ENCODE data around the gene SIPA1.

SIPA1 gene

DNA sequence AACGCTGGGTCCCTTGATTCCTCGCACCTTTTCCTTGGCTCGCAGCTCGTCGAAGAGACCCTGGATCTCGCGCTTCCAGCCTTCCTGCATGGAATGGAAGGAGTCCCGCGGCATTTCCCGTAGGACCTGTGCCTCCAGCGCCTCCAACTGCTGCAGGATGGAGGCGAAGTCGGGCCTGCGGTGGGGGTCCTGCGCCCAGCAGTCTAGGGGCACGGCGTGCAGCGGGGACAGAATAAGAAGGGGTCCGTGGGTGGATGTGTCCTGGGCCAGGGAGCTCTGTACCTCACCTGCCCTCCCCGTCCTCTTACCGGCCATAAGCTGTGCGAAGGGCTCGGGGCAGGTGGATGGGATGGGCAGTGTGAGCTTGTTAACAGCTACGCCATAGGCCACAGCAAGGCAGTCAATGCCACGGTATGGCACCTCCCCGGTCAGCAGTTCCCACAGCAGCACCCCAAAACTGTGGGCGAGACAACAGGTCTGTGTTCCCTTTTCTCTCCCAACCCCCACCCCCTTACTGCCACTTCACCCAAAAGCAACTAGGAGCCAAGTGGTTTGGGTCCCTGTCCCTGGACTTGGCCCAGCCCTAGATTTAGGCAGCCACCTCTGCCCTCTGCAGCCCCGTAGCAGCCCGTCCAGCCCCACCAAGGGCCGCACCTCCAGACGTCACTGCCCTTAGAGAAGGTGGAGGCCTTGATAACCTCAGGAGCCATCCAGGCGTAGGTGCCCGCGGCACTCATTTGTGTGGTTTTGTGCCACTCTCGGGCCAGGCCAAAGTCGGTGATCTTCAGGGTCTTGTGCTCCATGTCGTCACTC, 30.1 kb upstream of the SIPA1 start:
- DNase-seq: no peak

DNA sequence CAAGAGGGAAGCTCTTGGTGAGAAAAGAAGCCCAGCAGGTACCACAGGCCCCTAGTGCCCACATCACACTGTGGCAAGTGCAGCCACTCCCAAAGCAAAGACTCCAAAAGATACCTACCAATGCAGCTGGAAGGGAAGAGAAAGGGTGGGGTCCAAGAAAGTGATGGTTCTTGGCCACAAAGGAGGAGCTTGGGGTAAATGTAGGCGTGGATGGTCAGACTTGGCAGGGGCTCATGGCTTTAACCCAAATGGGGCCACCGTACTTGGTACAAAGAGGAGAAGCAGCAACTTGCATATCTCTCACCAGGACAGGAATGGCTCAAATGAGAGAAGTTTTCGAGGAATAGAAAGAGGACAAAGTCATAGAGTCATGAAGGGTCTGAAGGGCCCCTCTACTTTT, 28.7 kb upstream of the SIPA1 start:
- no peak for DNase-seq

DNA sequence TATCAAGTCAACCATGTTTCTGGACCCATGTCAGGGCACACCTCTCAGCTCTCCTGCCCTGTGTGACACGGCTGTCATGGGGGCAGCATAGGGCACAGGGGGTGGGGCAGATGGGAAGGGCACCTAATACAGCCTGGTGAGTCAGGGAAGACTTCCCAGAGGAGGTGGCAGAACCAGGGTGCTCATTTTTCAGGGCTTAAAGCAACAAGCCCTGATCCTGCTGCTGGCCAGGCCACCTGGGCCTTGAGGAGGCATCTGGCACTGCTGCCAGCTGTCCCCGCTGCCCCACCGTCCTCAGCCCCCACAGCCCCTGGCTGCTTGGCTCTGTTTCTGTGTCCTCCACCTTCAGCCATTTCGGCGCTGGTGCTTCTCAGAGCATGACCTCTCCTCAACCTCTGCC, 28.2 kb upstream of the SIPA1 start:
- no peak for DNase-seq

DNA sequence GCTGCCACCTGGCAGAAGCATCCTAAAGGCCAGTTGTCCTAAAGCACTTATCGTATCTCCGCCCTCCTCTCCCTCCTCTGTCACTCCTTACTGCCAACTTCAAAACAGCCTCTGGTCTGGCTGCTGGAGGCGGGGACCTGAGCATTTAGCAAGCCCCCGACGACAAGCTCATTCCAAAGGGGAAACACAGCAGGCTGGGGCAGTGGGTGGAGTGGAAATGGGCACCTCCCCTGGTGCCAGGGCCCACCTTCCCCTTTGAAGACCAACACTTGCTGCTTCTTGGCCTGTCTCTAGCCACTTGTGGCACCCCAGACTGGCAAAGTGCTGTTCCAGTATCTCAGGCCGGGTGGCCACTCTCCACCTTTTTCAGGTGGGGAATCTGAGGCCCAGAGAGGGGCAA, 27.5 kb upstream of the SIPA1 start:
- no peak for DNase-seq

DNA sequence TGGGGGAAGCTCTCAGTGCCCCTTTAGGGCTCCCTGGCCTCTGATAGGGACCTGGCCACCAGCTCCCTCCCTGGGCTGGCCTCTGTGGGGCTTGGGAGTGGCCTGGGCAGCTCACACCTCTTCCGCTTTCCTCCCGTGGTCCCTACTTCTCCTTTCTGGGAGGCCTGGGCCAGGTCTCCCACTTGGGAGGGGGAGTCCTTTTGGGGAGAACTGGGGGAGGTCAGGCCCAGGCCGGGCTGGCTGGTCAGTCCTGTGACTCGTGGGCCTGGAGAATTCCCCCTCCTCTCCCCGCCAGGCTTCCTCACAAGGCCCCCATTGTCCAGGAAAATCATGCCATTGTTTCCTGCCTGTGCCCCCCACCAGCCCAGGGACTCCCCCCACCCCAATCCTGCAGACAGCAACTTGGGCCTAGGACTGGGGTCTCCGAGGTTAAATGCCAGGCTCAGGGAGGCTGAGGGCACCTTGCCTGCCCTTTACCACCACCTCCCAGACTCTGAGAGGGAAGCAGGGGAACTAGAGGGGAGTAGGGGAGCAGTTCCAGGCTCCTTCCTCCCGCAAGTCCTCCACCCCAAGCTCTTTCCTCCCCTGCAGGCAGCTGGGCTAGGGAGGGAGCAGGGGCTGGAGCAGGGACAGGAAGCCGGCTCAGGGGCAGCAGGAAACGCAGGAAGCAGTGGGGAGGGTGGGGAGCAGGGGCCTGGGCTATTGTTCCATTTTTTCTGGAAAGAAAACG, 26.7 kb upstream of the SIPA1 start:
- no peak for DNase-seq

DNA sequence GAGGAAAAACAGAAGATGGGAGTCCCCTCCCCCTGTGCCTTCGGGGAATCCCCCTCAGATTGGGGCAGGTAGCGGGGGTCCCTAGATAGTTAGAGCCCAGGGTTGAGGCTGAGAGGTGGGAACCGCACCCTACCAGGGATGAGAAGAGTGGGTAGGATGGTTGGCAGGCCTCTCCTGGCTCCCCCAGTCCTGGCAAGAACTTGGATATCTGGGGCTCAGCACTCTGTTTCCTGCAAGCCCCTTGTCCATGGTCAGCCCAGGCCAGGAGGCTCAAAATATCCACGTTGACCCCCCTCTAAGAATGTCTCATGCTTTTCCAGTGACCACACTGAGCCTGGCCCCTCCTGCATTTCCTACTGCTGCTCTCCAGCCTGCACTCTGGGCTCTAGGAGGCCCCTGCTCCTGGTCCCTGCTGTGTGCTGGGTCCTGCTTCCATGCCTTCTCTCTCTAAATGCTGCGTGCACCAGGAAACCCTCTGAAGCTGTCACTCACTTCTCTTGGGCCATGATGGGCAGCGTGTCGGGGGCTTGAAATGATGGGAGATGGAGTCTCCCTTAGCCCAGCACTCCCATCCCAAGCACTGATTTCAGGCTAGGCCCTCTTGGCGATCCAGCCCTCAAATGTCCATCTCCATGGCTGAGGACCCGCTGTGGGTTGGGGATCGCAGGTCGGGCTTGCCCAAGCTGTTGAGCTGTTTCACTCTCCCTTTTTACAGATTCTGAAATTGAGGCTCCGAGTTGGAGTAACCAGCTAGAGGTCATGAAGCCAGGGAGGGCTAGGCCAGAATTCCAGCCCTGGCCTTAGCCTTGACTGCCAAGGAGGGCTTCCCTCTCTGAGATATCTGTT, 25.9 kb upstream of the SIPA1 start:
- DNase-seq: no peak

DNA sequence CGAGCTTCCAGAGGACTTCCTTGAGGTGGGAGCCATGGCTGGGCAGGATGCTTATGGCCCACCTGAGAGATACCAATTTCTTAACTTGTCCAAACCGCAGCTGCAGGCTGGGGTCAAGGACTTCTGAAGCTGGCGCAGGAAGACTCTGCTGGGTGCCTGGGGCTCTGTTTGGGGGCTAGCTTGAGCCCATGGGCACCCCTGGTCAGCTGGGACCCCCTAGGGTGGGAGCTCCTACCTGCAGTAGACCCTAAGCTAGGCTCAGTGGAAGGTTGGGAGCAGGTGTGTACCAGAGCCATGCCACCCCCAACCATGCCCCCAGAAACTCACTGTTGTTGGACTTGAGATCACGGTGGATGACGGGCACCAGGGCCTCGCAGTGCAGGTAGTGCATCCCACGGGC, 25.2 kb upstream of the SIPA1 start:
- DNase-seq: no peak

DNA sequence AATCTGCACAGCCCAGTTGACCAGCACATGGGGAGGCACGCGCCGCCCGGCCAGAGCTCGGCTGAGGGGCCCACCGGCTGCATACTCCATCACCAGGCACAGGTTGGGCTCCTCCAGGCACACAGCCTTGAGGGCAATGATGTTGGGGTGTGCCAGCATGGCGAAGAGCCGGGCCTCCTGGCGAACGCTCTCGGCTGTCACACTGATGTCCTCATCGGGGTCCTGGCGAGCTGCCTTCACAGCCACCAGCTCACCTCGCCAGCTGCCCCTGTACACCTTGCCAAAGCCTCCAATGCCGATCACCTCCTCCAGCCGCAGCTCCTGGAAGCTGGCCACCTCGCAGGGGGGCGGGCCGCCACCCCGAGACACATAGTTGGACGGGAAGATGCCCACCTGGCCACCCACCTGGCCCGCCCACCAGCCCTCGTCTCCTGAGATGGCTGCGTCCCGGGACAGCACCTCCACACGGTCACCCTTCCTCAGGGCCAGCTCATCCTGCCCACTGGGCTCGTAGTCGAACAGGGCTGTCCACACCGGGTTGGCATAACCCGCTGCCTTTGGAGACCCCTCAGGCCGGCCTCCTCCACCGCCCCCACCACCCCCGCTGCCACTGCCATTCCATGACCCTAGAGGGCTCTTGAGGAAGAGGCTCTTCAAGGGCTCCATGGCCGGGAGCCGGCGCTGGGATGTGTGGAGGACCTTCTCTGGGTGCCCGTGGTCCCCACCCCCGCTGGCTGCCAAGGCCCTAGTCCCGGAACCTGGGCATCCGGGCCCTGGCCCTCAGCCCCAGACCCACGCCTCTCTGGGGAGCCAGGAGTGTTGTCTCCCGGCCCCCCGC, 24.6 kb upstream of the SIPA1 start:
- DNase-seq: no peak

DNA sequence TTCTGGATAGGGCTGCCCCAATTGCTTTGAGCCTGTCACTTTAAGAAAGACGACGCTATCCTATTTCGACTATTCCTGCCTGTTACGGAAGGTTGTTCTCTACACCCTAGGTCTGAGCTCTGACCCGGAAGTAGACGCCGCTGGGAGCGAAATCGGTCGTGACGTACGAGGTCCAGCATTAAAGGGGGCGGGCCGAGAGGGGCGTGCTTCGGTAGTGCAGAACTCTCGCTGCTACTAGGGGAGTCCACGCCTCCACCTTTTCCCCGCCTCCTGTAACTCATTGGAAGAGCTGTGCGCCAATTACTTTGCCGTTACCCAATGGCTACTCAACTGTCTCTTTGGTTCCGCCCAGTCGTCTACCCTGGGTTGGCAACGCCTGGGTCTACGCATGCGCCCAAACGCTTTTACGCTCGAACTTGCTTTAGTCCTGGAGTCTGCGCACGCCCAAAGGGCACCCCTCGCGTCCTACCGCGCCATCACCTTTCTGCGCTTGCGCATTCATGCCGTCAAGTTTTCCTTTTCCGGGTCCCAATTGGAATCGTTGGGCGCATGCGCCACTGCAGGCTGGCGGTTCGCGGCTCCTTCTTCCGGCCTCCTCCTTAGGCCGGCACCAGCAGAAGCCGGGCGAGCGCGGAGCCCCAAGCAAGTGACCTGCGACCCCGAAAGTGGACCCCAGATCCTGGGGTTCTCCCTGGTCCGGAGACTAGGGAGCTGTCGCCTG, 22.5 kb upstream of the SIPA1 start, which contains the start of gene PCNX3:
PCNX3 (plus strand) TSS at position 548 of the 721 bp plus-strand sequence. CDS start 536 bp downstream, outside the sequence.
- DNase-seq: peak; percentile 99

DNA sequence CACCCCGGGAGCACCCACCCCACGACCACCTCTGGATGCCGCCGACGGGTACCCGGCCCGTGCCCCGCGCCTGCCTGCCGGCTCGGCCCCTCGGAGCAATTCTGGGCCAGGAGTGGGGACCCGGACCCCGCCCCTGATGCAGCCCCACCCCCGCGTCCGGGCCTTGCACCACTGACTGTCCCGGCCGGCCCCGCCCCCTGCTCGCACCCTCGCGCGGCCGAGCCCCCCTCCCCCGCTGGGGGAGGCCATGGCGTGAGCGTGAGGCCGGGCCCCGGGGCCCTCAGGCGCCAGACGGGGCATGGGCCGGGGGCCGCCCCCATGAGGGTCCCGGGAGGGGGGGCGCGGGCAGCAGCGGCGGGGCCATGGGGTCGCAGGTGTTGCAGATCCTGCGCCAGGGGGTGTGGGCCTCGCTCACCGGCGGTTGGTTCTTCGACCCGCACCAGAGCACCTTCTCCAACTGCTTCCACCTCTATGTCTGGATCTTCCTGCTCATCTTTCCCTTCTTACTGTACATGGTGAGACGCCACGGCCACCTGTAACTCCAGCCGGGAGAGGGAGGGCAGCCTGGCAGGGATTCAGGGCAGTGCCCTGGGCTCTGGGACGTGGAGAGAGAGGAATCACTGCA, 21.8 kb upstream of the SIPA1 start:
- DNase-seq: peak; percentile 49

DNA sequence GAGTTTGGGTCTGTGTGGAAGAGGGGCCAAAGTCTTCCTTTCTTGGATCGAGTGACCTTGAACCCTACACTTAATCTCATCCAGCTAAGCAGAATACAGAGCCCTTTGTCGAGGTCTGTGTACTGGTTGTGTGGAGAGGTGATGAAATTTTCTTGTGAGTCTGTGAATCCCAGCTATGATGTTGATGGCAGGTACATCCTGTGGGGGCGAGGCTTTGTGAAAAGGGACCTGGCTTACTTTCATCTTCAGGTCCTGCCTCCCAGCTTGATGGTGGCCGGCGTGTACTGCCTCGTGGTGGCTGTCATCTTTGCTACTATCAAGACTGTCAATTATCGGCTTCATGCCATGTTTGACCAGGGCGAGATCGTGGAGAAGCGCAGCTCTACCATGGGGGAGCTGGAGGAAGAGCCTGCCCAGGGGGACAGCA, 21.3 kb upstream of the SIPA1 start:
- DNase-seq: no peak

DNA sequence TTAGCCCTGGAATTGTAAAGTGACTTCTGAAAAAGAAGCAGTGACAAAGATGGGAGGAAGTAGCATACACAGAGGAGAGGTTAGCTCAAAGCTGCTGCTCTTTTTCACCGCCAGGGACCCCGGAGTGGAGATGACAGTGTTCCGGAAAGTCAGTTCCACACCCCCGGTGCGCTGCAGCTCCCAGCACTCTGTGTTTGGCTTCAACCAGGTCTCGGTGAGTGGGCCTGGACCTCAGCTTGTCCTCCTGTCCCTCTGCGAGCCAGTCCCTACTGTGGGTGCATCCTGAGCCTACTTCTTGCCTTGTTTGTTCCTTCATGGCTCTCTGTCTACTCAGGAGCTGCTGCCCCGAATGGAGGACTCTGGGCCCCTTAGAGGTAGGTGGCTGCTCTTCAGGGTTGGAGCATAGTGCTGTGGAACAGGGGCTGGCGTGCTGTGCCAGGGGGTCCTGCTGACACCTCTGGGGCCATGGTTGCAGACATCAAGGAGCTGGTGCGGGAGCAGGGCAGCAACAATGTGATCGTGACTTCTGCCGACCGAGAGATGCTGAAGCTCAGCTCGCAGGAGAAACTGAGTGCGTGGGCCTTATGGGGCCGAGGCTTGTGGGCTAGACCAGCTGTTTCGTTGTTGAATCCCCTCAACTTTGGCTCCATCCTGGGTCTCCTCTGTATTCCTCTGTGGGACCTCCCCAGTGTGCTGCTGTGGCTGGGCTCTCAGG, 20.6 kb upstream of the SIPA1 start:
- no peak for DNase-seq

DNA sequence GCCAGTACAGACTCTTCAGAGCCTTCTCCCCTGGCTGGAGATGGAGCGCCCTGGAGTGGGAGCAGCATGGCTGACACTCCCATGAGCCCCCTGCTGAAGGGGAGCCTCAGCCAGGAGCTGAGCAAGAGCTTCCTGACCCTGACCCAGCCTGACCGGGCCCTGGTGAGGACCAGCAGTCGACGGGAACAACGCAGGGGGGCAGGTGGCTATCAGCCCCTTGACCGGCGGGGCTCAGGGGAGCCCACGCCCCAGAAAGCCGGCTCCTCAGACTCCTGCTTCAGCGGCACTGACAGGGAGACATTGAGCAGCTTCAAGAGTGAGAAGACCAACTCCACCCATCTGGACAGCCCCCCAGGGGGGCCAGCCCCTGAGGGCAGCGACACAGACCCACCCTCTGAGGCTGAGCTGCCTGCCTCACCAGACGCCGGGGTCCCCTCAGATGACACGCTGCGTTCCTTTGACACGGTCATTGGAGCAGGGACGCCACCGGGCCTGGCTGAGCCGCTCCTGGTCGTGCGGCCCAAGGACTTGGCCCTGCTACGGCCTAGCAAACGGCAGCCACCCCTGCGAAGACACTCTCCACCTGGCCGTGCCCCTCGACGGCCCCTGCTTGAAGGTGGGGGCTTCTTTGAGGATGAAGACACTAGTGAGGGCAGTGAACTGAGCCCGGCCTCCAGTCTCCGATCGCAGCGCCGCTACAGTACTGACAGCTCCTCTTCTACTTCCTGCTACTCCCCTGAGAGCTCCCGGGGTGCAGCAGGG, 19.7 kb upstream of the SIPA1 start:
- no peak for DNase-seq

DNA sequence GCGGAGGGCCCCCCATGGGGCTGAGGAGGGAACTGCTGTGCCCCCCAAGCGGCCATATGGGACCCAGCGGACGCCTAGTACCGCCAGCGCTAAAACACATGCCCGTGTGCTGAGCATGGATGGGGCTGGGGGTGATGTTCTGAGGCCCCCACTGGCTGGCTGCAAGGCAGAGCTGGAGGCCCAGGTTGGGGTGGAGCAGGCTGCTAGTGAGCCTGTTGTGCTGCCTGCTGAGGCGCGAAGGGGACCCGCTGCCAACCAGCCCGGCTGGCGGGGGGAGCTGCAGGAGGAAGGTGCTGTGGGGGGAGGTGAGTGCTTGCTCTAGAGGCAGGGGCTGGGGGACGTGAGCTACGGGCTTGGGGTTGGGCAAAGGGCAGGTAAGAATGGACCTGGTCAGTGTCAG, 19.1 kb upstream of the SIPA1 start:
- no peak for DNase-seq

DNA sequence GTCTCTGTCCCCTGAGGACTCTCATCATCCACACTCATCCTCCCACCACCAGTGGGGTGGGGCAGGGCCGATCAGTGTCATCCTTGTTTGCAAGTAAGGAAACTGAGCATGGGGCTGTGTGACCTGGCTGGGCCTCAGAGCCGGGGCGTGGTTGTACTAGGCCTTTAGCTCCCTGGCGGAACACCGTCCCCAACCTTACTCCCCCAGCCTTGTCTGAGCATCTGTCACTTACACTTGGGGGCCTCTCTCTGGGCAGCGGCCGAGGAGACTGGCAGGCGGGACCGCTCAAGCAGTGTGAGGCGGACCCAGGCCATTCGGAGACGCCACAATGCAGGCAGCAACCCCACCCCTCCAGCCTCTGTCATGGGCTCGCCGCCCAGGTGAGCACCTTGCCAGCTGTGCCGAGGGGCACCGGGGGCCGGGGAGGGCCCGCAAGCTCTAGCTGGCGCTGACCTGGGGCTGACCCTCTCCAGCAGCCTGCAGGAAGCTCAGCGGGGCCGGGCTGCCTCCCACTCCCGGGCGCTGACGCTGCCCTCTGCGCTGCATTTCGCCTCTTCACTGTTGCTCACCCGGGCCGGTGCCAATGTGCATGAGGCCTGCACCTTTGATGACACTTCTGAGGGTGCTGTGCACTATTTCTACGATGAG, 18.5 kb upstream of the SIPA1 start:
- no peak for DNase-seq

DNA sequence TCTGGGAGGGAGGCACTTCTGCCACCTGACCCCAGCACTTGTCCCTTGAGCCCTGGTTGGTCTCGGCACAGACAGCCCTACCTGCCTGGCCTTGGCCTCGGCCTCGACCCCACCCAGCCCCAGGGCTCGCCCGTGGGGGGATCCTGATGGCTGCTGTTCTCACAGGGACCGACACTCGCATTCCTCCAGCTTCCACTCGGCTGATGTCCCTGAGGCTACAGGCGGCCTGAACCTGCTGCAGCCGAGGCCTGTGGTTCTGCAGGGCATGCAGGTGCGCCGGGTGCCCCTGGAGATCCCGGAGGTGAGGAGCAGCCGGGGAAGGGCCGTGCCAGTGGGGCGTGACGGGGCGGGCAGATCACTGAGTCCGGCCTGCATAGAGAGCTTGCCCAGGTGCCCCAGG, 17.2 kb upstream of the SIPA1 start:
- no peak for DNase-seq

DNA sequence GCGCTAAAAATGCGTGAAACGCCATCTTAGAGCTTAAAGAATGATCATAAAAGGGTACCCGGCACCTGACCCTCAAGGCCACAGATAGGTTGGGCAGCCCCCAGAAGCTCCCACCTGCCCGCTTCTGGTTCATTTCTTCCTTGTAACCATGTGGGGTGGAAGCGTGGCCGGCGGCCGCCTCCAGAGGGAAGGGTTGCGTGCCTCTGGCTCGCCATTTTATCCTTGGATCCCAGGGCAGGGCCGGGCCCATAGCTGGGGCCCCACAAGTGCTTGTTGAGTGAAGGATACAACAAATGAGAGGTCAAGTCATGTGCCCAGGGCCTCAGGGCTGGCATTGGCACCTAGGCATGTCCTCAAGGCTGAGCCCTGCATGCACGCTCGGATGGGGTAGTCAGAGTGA, 16.4 kb upstream of the SIPA1 start:
- no peak for DNase-seq

DNA sequence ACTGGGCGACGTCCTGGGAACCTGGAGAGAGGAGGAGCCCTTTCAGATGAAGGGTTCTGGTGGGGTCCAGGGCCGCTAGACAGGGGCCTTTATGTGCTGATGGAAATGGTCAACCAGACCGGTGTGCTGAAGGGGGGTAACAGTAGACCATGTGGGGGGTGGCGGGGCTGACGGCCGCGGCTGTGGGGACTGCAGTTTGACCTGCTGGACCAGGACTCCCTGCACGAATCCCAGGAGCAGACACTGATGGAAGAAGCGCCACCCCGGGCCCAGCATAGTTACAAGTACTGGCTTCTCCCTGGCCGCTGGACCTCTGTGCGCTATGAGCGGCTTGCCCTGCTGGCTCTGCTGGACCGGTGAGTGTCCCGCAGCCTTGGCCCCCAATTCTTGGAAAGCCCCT, 15.9 kb upstream of the SIPA1 start:
- DNase-seq: no peak

DNA sequence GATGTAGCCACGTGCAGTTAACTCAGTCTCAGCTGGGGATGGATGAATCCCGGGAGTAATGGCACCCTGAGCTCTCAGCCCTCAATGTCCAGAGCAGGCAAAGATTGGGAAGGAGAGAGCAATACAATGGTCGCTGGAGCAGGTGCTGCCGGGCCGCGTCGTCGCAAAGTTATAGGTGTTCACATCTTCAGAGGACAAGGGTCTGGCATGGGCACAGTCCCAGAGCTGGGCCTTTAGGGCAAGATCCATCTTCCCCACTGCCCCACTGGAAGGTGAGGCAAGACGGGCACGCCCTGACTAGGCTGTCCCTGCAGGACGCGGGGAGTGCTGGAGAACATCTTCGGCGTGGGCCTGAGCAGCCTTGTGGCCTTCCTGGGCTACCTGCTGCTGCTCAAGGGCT, 14.7 kb upstream of the SIPA1 start:
- DNase-seq: no peak

All from stimulated activated CD4-positive, alpha-beta T cell treated with anti-CD3 and anti-CD28 coated beads, Interleukin-4, amount 100 ng/mL, for 1 hour (primary cell).